ENCODE data around the gene NRGN.
"Not testable (repeated sequence)": the region's sequence is repeated elsewhere in the genome, so short reads cannot be mapped to it uniquely, and the experiment has no call there.

Gene NRGN

DNA sequence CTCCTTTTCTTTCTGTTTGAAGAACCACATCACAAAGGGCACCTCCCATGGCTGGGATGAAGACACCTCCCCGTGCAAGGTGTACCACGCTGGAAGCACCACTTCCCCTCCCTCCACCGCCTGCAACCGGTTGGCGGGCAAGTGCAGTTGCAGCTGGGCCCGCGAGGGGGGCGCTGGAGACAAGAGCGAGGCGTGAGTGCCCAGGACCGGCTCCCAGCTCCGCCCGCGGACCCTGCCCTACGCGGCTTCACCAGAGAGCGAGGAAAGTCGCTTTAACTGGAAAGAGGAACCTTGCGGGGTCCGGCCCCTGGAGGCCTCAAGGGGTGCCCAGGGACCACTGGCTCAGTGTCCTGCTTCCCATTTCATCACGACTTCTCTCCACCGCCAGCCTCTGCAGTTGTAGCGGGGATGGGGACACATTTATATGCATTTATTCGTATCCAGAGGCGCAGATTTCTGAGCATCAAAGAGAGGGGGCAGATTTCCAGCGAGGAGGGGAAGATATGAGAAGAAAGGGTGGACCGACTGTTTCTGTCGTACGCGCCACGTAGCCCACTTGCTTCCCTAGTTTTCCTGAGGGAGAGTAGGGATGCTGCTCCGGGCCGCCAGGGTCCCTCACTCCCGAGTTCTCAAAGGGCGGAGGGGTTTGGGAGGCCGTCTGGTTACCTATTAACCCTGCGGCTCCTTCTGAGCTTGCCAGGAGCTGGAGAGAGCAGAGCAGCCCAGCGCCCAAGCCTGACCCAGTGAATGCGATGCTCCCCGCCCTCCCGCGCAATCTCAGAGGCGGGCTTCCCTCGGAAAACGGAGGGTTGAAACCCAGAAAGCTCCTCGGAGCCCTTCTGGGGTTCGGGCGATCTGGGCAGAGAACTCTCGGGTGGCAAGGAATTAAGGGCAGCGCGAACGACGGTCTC lies 18.9 kb downstream of the NRGN start:
- peak; percentile 39 for DNase-seq (ENCODE audit: low read depth)

GRCh38 chr11:124759266-124760204 lies 19.8 kb downstream of the NRGN start:
- no peak for DNase-seq (ENCODE audit: low read depth)

DNA sequence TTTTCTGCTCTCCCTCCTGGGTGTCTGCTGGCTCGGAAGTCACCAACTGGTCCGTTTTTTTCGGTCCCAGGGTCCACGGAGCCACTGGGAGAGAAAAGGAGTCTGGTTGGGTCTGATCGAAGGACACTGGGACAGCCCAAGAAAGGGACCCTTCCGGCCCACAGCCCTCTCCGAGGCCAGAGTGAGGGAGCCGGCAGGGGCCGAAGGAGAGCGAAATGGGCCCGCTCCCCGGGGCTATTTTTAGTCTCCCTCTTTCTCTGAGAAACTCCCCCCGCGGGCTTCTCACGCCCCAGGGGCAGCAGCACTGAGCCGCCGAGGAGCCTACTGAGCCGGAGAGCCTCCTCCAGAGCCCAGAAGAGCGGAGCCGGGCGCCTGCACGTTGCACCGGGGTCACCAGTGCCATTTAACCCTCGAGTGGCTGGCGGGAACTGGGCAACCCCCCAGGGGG lies 20.5 kb downstream of the NRGN start:
- DNase-seq (ENCODE audit: low read depth): no peak

- no peak for DNase-seq (ENCODE audit: low read depth)
These were observed 21.1 kb downstream of the NRGN start for GRCh38 chr11:124760806-124761205.

DNA sequence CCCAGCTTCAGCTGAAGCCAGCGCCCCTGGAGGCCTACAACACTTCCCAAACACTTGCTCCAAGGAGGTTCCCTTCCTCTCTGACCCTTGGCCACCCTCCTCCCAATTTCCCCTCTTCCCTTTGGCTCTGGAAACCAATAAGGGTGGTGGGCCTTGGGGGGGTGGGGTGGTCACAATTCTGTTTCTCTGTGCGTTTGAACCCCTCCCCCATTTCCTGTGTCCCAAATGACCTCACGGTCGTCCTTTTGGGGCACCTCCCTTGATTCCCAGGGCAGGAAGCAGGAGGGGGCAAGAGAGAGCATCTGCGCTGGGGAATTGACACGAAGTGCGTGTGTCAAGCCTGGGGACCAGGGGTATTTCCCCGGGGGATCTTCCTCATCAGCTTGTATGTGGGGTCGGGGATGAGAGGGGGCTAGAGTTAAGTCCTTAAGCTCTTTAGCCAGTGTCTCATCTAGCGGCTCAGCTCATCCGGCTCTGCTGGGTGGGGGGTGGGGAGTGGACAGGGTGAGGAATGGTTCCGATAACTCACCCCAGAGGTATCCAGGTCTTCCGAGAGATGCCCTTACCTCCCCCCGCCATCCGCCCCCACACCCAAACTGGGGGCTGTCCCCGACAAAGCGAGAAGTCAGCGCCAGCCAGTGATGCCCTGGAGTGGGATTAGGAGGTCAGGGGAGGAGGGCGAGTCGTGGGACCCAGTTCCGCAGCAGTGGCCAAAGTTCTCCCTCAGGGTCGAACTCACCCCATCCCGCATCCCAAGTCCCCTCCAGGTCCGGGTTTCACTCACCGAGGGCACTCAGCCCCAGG lies 21.8 kb downstream of the NRGN start:
- DNase-seq (ENCODE audit: low read depth): no peak

DNA sequence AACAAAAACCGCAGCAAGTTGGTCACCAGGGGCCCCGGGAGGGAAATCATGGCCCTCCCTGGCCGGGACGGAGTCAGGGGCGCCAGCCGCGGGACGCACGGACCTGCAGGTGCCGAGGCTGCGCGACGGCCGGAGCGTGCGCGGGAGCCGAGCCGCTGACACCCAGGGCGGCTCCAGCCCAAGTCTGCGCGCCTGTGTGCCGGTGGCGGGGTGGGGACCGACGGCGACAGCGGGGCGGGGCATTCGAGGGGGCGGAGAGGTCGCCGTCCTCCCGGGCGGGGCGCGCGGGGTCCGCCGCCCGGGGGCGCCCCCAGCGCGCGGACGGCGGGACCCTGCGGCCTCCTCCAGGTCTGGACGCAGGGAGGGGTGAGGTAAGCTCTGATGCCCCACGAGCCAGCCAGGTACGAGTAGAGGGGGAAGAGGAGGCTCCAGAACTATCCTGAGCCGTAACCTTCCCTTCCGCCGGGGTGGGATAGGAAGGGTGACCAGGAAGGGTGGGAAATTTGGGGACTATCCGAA lies 22.4 kb downstream of the NRGN start, which contains the start of gene ESAM:
ESAM (minus strand) TSS at position 186 of the 519 bp plus-strand sequence; CDS start at position 50, 136 bp downstream.
- DNase-seq (ENCODE audit: low read depth): peak; percentile 43

GRCh38 chr11:124762624-124763155 lies 22.9 kb downstream of the NRGN start:
- no peak for DNase-seq (ENCODE audit: low read depth)

GRCh38 chr11:124763156-124763947 lies 23.6 kb downstream of the NRGN start:
- DNase-seq (ENCODE audit: low read depth): peak; percentile 61

DNA sequence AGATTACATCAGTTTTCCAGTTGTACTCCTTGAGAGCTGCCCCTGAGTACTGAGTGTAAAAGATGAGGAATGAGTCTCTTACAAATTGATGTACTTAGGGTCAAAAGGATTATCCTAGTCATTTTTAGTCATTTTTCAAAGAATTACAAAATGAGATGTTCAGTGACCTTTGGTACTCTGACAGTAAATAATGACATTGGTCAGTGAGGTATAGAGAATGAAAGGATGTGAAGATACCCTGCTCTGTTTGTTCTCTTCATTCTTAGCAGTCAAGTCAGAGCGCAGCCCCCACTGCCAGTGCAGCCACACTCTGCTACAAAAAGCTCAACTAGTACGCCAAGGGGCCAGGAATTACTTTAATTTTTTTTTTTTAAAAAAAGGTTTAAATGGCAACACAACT lies 26.4 kb downstream of the NRGN start:
- DNase-seq (ENCODE audit: low read depth): no peak

DNA sequence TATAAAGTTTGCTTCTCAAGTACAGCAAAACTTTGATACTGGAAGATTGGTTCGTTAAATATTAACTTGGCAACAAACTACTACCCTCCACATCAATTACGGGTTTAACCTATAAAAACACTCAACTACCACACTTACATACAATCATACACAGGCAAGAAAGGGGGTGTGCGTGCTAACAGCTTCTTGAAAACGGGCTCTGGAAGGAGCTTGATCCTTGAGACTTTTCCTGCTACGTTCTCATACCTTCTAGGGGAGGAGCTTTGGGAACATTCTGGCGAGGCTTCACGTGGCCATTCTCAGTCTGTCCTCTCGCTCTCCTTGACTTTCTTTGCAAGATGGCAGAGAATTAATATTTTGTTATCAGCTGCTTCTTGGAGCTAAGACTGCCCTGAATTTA lies 29.2 kb downstream of the NRGN start:
- no peak for DNase-seq (ENCODE audit: low read depth)

GRCh38 chr11:124769806-124770774 lies 30.3 kb downstream of the NRGN start:
- no peak for DNase-seq (ENCODE audit: low read depth)

- DNase-seq (ENCODE audit: low read depth): not testable (repeated sequence)
These were observed 31.2 kb downstream of the NRGN start for GRCh38 chr11:124770959-124771358.

DNA sequence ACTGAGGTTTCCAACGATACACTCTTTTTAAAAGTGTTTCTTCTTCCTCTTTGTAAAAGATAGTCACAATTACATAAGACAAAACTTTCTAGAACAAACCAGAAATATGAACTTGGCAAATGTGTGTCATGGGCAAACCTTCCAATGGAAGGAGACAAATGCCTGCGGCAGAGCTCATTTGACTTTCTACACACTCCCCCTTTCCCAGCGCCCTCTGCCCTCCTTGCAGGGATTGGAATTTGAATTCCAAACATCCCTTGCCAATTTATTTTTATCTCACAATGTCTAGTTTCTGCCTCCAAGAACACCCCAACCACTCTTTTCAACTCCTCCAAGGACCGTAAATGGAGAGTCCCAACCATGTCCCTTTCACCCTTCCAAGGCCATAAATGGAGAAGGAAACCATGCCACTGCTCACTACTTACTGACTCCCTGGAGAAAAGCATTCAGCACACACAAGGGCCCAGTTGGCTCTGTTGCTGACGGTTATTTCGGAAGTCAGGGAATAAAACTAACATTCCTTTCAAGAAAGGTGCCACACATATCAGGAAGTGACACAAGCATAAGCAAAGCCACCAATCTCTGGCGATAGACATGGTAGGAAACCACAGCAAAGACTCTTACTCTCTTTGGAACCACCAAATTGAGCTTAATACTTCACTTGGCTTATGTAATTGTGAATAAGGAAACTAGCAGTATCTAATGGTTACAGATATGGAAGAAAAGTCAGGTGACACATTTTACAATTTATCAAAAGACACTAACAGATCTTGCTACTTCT lies 37.3 kb downstream of the NRGN start:
- no peak for DNase-seq (ENCODE audit: low read depth)

DNA sequence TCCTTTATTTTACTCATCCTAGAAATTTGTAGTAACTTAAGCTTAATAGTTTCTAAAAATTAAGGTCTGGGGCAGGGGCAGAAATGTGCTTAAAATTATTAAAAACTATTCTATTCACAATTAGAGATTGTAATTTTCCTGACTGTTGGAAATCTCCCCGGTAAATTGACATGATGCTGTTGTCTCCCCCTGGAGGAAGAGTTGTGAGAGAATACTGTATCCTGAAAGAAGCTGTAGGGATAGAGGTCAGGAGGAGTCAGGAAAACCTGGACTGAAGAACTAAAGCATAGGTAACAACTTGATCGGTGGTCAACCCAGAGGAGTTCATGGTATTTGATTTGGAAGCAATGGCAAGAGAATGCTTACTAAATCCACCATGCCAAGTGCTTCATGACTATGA lies 38.5 kb downstream of the NRGN start:
- no peak for DNase-seq (ENCODE audit: low read depth)

DNA sequence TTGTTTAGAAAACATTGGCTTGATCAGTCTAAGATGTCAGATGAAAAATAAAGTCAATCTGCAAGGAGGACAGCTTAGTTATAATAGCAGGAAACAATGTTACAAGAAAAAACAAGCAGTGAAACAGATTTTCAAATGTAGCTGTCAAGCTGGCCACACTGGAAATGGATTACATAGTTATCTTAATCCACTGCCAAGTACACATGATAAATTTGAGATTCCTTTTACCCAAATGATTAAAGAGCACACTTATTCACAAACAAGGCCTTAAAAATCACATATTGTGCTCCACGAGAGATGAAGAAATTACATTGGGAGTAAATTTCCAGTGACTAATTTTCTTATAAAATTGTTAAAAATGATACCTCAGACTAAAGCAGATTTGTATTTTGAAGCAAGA lies 39.8 kb downstream of the NRGN start:
- no peak for DNase-seq (ENCODE audit: low read depth)

DNA sequence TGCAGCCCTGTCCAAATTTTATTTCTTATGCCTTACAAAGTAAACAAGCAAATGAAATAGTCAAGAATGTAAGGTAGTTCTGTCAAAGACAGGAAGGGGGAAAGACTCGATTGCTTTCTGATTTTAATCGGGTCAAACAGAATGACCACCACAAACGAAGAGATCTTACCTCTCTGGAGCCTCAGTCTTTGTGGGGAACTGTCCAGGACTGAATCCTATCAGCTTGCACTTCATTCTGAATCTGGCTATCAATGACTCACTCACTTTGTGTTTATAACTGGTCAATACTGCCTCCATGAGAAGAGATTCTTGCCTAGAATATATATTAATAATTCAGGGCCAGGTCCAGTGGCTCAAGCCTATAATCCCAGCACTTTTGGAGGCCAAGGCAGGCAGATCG lies 43.3 kb downstream of the NRGN start:
- DNase-seq (ENCODE audit: low read depth): no peak

DNA sequence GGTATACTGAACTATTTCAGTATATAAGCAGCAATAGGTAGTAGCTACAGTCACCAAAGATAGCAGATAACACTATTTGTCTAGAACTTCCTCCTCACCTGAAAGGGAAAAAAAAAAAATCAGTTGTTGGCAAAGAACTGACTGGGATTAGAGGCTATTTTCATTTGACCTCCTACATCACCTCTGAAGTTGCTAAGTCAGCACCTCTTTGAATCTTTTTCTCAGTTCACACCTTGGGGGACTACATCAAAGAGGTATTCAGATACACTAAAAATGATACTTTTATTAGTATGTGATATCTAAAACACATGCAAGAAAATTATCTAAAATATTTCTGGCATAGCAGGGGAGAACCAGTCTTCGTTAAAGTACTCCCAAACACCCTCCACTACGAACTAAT lies 44.3 kb downstream of the NRGN start:
- DNase-seq (ENCODE audit: low read depth): no peak

- DNase-seq (ENCODE audit: low read depth): no peak
These were observed 48.8 kb downstream of the NRGN start for GRCh38 chr11:124788521-124788920.

All from T-helper 22 cell (primary cell).